H1 (cell line): Measurements from ENCODE around the gene TMA7.

Source experiments
- CTCF ChIP-seq, 3 experiments: IDR thresholded peaks; 1 replicate in 2 of 3; 2 replicates in 1 of 3; pipeline versions ENCODE4 v1.5.1 to v1.6.1; 2011; ENCODE audit warnings: low read length in 3 of 3, mild to moderate bottlenecking in 3 of 3, inconsistent platforms in 2 of 3, low read depth in 1 of 3, moderate library complexity in 1 of 3; ENCODE audit not compliant: insufficient read depth in 1 of 3; ENCODE audit errors: control extremely low read depth in 1 of 3
- GABPA ChIP-seq: IDR thresholded peaks from 2 replicates; pipeline ENCODE4 v1.6.1; 2011; ENCODE audit warnings: mild to moderate bottlenecking, low read length, moderate library complexity, borderline replicate concordance; ENCODE audit not compliant: insufficient read depth

- TF ChIP-seq CTCF (IDR thresholded peaks at IDR 0.05; ENCODE audit: control extremely low read depth in 1 of 3, insufficient read depth in 1 of 3, low read depth in 1 of 3, low read length in 3 of 3) (no peak), GABPA (no peak)
Observed at GRCh38 chr3:48411041-48411588, 28.9 kb upstream of the TMA7 start.
